Gastrocnemius medialis (tissue), 4 donors: ENCODE measurements around the gene TMEM181.

Experiments
- POLR2A ChIP-seq, 2 donors: fragments of 450-650 bp; IDR thresholded peaks; one replicate each; pipeline ENCODE4 v1.6.1; 2017; ENCODE audit warnings: antibody characterized with exemption in 2 of 2, mild to moderate bottlenecking in 2 of 2, moderate library complexity in 2 of 2
- TF ChIP-seq, protein P1 (sequence below), 5 experiments: fragments of 450-650 bp in 3 of 5; fragments of 200-600 bp in 2 of 5; sonication (generic) in 2 of 5; IDR thresholded peaks in 4 of 5; conservative IDR thresholded peaks in 1 of 5; 1 replicate in 4 of 5; 2 replicates in 1 of 5; pipeline ENCODE4 v1.5.1; 2016 to 2019; ENCODE audit warnings: antibody characterized with exemption in 5 of 5, mild to moderate bottlenecking in 3 of 5, moderate library complexity in 3 of 5

DNA sequence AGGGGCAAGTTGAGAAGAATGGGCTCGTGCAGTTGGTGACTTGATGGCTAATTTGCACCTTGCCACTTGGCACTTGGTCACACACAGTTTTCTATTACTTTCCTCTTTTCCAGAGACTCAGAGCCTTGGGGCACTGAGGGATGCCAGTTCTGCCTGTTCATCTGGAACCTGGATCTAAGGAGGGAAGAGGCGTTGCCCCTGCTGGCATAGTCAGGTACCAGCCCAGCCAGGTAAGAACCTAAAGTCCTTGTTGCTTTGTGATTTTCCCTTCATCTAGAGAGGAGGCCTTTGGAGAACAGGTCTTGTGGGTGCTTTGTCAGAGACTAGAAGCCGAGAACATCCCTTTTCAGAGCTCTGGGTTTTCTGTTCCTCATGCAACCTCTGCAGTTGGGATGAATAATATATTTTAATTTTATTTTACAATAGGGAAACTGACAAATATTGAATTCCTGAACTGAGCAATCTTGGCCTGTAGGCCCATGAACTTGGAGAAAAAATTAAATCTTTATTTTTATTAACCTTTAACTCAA, 101.3 kb downstream of the TMEM181 start:
- TF ChIP-seq, protein P1, sequence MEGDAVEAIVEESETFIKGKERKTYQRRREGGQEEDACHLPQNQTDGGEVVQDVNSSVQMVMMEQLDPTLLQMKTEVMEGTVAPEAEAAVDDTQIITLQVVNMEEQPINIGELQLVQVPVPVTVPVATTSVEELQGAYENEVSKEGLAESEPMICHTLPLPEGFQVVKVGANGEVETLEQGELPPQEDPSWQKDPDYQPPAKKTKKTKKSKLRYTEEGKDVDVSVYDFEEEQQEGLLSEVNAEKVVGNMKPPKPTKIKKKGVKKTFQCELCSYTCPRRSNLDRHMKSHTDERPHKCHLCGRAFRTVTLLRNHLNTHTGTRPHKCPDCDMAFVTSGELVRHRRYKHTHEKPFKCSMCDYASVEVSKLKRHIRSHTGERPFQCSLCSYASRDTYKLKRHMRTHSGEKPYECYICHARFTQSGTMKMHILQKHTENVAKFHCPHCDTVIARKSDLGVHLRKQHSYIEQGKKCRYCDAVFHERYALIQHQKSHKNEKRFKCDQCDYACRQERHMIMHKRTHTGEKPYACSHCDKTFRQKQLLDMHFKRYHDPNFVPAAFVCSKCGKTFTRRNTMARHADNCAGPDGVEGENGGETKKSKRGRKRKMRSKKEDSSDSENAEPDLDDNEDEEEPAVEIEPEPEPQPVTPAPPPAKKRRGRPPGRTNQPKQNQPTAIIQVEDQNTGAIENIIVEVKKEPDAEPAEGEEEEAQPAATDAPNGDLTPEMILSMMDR (IDR thresholded peaks at IDR 0.05 in 4 of 5, conservative IDR thresholded peaks at IDR 0.05 in 1 of 5): no peak
- no peak for TF ChIP-seq POLR2A (IDR thresholded peaks at IDR 0.05)
